H1 (cell line): ENCODE data around the gene AWAT1. TPM values are rescaled to one million over a fixed set of nuclear protein-coding genes. Genes with fewer than 3 reads are reported as not detected.

ENCODE experiments used
- CTCF ChIA-PET: fragments of 300-600 bp; sonication (Branson Sonifier 250); formaldehyde crosslinking; loops from one replicate; lab custom pipeline; 2021; ENCODE audit not compliant: partially characterized antibody; lab: Charles Lee
- POLR2A ChIA-PET: fragments of 300-600 bp; sonication (Branson Sonifier 250); formaldehyde crosslinking; loops from one replicate; lab custom pipeline; 2021; ENCODE audit warnings: inconsistent platforms; ENCODE audit not compliant: partially characterized antibody; lab: Charles Lee
- DNase-seq, 2 experiments: peaks; one replicate each; pipeline versions ENCODE4 v3.0.0 to v3.0.0-alpha.2; 2010 to 2022; ENCODE audit warnings: low spot score in 2 of 2, low read depth in 1 of 2, mixed read lengths in 1 of 2
- FAIRE-seq: peaks from 2 replicates; lab custom pipeline; 2011; peaks lifted over from hg19 to GRCh38; lab: Jason Lieb, UNC
- H2AFZ ChIP-seq: 2 replicates; pipeline ENCODE4 v1.8.1; 2012; ENCODE audit warnings: low read length, inconsistent platforms
- H2AK5ac ChIP-seq: 2 replicates; pipeline ENCODE4 v1.6.1; 2013; ENCODE audit warnings: low read depth, low read length
- H2BK120ac ChIP-seq: replicated peaks from 2 replicates; pipeline ENCODE3; 2013; ENCODE audit warnings: low read depth, low read length, inconsistent platforms
- H2BK12ac ChIP-seq: 2 replicates; pipeline ENCODE4 v1.6.1; 2013; ENCODE audit warnings: low read depth, low read length
- H2BK15ac ChIP-seq: 2 replicates; pipeline ENCODE4 v1.6.1; 2013; ENCODE audit warnings: low read length
- H2BK20ac ChIP-seq: 2 replicates; pipeline ENCODE4 v1.6.1; 2013; ENCODE audit warnings: low read length
- H2BK5ac ChIP-seq: 2 replicates; pipeline ENCODE4 v1.6.1; 2013; ENCODE audit warnings: low read depth, low read length
- H3K14ac ChIP-seq: 2 replicates; pipeline ENCODE4 v1.6.1; 2013; ENCODE audit warnings: inconsistent platforms; ENCODE audit not compliant: insufficient read length
- H3K18ac ChIP-seq: 2 replicates; pipeline ENCODE4 v1.6.1; 2013; ENCODE audit warnings: low read length; ENCODE audit errors: extremely low read depth
- H3K23ac ChIP-seq: 2 replicates; pipeline ENCODE4 v1.6.1; 2013; ENCODE audit warnings: inconsistent platforms; ENCODE audit not compliant: insufficient read length
- H3K23me2 ChIP-seq: 2 replicates; pipeline ENCODE4 v1.6.1; 2013; ENCODE audit warnings: low read depth, low read length
- H3K27ac ChIP-seq: 2 replicates; pipeline ENCODE4 v1.6.1; 2011; ENCODE audit warnings: low read depth, low read length, inconsistent platforms
- H3K27me3 ChIP-seq, 4 experiments: replicated peaks in 1 of 4; 1 replicate in 1 of 4; 2 replicates in 3 of 4; pipeline versions ENCODE4 v1.6.1 to v1.8.1; 2011 to 2013; ENCODE audit warnings: low read length in 3 of 4, mild to moderate bottlenecking in 3 of 4, inconsistent platforms in 2 of 4, mixed read lengths in 2 of 4, moderate library complexity in 1 of 4; ENCODE audit not compliant: control insufficient read depth in 3 of 4, insufficient read depth in 3 of 4; ENCODE audit errors: extremely low read depth in 1 of 4
- H3K36me3 ChIP-seq, 4 experiments: 2 replicates each; pipeline versions ENCODE4 v1.6.1 to v1.8.1; 2011 to 2013; ENCODE audit warnings: mild to moderate bottlenecking in 4 of 4, low read length in 3 of 4, moderate library complexity in 2 of 4, control low read depth in 1 of 4, inconsistent platforms in 1 of 4; ENCODE audit not compliant: insufficient read depth in 4 of 4, control insufficient read depth in 2 of 4
- H3K4ac ChIP-seq: replicated peaks from 2 replicates; pipeline ENCODE3; 2013; ENCODE audit warnings: low read length, low read depth, mixed read lengths, inconsistent platforms; ENCODE audit not compliant: insufficient read length
- H3K4me1 ChIP-seq, 4 experiments: replicated peaks in 1 of 4; 1 replicate in 1 of 4; 2 replicates in 3 of 4; pipeline versions ENCODE4 v1.6.1 to v1.8.1; 2011 to 2013; ENCODE audit warnings: low read length in 3 of 4, inconsistent platforms in 2 of 4, mixed read lengths in 1 of 4; ENCODE audit not compliant: insufficient read depth in 4 of 4, control insufficient read depth in 3 of 4
- H3K4me2 ChIP-seq, 2 experiments: 2 replicates each; pipeline versions ENCODE4 v1.6.1 to v1.8.1; 2011 to 2013; ENCODE audit warnings: low read depth in 2 of 2, low read length in 2 of 2, control low read depth in 1 of 2, inconsistent platforms in 1 of 2, mild to moderate bottlenecking in 1 of 2; ENCODE audit not compliant: insufficient read depth in 1 of 2
- H3K4me3 ChIP-seq, 4 experiments: fragments of 200-600, 300-600 bp in 1 of 4; sonication (generic), shearing (Covaris generic), sonication (Bioruptor Twin) in 1 of 4; 2 replicates each; pipeline versions ENCODE4 v1.5.1 to v1.8.1; 2011 to 2016; ENCODE audit warnings: low read length in 4 of 4, low read depth in 3 of 4, control low read depth in 2 of 4, inconsistent platforms in 2 of 4, mild to moderate bottlenecking in 2 of 4, mixed read lengths in 1 of 4, moderate library complexity in 1 of 4; ENCODE audit not compliant: insufficient read depth in 2 of 4; ENCODE audit errors: extremely low read depth in 1 of 4
- H3K56ac ChIP-seq: replicated peaks from 2 replicates; pipeline ENCODE3; 2013; ENCODE audit warnings: low read depth, mild to moderate bottlenecking, mixed read lengths, low read length, inconsistent platforms; ENCODE audit not compliant: insufficient read length
- H3K79me1 ChIP-seq: 2 replicates; pipeline ENCODE4 v1.6.1; 2013; ENCODE audit warnings: low read depth, low read length, control low read depth
- H3K79me2 ChIP-seq, 2 experiments: 2 replicates each; pipeline versions ENCODE4 v1.6.1 to v1.8.1; 2012 to 2013; ENCODE audit warnings: low read length in 2 of 2, mild to moderate bottlenecking in 2 of 2, inconsistent platforms in 1 of 2; ENCODE audit not compliant: insufficient read depth in 2 of 2, control insufficient read depth in 1 of 2
- H3K9ac ChIP-seq, 4 experiments: replicated peaks in 1 of 4; 1 replicate in 1 of 4; 2 replicates in 3 of 4; pipeline versions ENCODE4 v1.6.1 to v1.8.1; 2011 to 2013; ENCODE audit warnings: low read depth in 3 of 4, low read length in 3 of 4, control low read depth in 2 of 4, mild to moderate bottlenecking in 2 of 4, moderate library complexity in 2 of 4, inconsistent platforms in 1 of 4; ENCODE audit errors: extremely low read depth in 1 of 4
- H3K9me3 ChIP-seq, 2 experiments: 2 replicates each; pipeline versions ENCODE4 v1.6.1 to v1.8.1; 2012 to 2013; ENCODE audit warnings: mild to moderate bottlenecking in 2 of 2, moderate library complexity in 2 of 2, control low read depth in 1 of 2, inconsistent platforms in 1 of 2, low read depth in 1 of 2, low read length in 1 of 2, mixed read lengths in 1 of 2; ENCODE audit not compliant: insufficient read depth in 2 of 2
- H4K20me1 ChIP-seq, 2 experiments: replicated peaks in 1 of 2; 2 replicates each; pipeline versions ENCODE3 to v1.8.1; 2011 to 2013; ENCODE audit warnings: inconsistent platforms in 2 of 2, low read length in 2 of 2, mild to moderate bottlenecking in 1 of 2; ENCODE audit not compliant: insufficient read depth in 2 of 2, control insufficient read depth in 1 of 2
- H4K5ac ChIP-seq: 2 replicates; pipeline ENCODE4 v1.6.1; 2013; ENCODE audit warnings: low read length, low read depth, mixed read lengths, inconsistent platforms; ENCODE audit not compliant: insufficient read length
- H4K8ac ChIP-seq: 2 replicates; pipeline ENCODE4 v1.8.0; 2013; ENCODE audit warnings: mild to moderate bottlenecking, moderate library complexity, low read length, inconsistent platforms; ENCODE audit not compliant: insufficient read depth; ENCODE audit errors: extremely low read depth
- H4K91ac ChIP-seq: replicated peaks from 2 replicates; pipeline ENCODE3; 2013; ENCODE audit warnings: low read length, mixed read lengths, inconsistent platforms; ENCODE audit not compliant: insufficient read length
- CHD1 ChIP-seq: IDR thresholded peaks from 2 replicates; pipeline ENCODE4 v1.6.1; 2012; ENCODE audit warnings: low read depth, low read length, improper control_type of control experiment
- CHD2 ChIP-seq: IDR thresholded peaks from 2 replicates; pipeline ENCODE4 v1.6.1; 2012; ENCODE audit warnings: low read length, improper control_type of control experiment
- GTF2F1 ChIP-seq: IDR thresholded peaks from 2 replicates; pipeline ENCODE4 v1.6.1; 2012; ENCODE audit warnings: low read depth, low read length, improper control_type of control experiment, borderline replicate concordance
- MAFK ChIP-seq: IDR thresholded peaks from 2 replicates; pipeline ENCODE4 v1.6.1; 2012; ENCODE audit warnings: low read depth, mild to moderate bottlenecking, improper control_type of control experiment, low read length
- SIN3A ChIP-seq, 2 experiments: IDR thresholded peaks in 1 of 2; conservative IDR thresholded peaks in 1 of 2; 2 replicates each; pipeline ENCODE4 v1.6.1; 2011 to 2012; ENCODE audit warnings: low read length in 2 of 2, improper control_type of control experiment in 1 of 2, low read depth in 1 of 2, mild to moderate bottlenecking in 1 of 2
- SP2 ChIP-seq: IDR thresholded peaks from 2 replicates; pipeline ENCODE4 v1.6.1; 2012; ENCODE audit warnings: mild to moderate bottlenecking, low read length, inconsistent platforms
- TAF7 ChIP-seq: optimal IDR thresholded peaks from 2 replicates; pipeline ENCODE3; 2011; ENCODE audit warnings: low read depth, mild to moderate bottlenecking, inconsistent platforms, low read length, moderate library complexity, borderline replicate concordance
- TBP ChIP-seq: IDR thresholded peaks from 2 replicates; pipeline ENCODE4 v1.6.1; 2011; ENCODE audit warnings: low read depth, low read length, improper control_type of control experiment
- TCF12 ChIP-seq: IDR thresholded peaks from 2 replicates; pipeline ENCODE4 v1.6.1; 2011; ENCODE audit warnings: low read depth, mild to moderate bottlenecking, low read length
- WGBS, 2 experiments: shearing (Covaris generic) in 1 of 2; methylation state at CpG; one replicate each; pipeline versions ENCODE4 v1.1.6 to v1.1.7; 2013 to 2015; ENCODE audit warnings: low lambda C conversion rate in 2 of 2, mixed read lengths in 2 of 2, inconsistent platforms in 1 of 2, low coverage in 1 of 2, missing lambda C conversion rate in 1 of 2; ENCODE audit not compliant: insufficient replicate concordance in 2 of 2, insufficient coverage in 1 of 2, insufficient read length in 1 of 2; ENCODE audit errors: extremely low coverage in 1 of 2, missing lambda C conversion rate in 1 of 2; 5-methylcytosine and 5-hydroxymethylcytosine counted together
- polyA plus RNA-seq, 7 experiments: library from polyadenylated mRNA; depleted of rRNA in 3 of 7; stranded (reverse) in 5 of 7; unstranded in 2 of 7; fragments of >200 nt in 5 of 7; fragments of 200-250 nt in 2 of 7; gene quantifications; 1 replicate in 5 of 7; 2 replicates in 1 of 7; 4 replicates in 1 of 7; pipeline versions ENCODE4 v1.2.1 to v1.2.3, GENCODE V29; 2011 to 2013; ENCODE audit warnings: missing spikeins in 2 of 7, mixed read lengths in 2 of 7
- total RNA-seq: library from RNA; stranded (reverse); fragmentation: NEBNext Ultra II Directional; extraction: Animal tissue kit (Norgen Biotek cat#: 25700); gene quantifications from 2 replicates; pipeline ENCODE4 v1.2.1, GENCODE V29; 2021
- TF ChIP-seq, protein P1 (sequence below): IDR thresholded peaks from 2 replicates; pipeline ENCODE4 v1.6.1; 2012; ENCODE audit warnings: inconsistent platforms

Gene AWAT1
- total and polyA plus RNA-seq, 2 of the 8 experiments (the other 6 are each of a cell fraction or from before 2014, with no cell fraction given) = not detected

DNA sequence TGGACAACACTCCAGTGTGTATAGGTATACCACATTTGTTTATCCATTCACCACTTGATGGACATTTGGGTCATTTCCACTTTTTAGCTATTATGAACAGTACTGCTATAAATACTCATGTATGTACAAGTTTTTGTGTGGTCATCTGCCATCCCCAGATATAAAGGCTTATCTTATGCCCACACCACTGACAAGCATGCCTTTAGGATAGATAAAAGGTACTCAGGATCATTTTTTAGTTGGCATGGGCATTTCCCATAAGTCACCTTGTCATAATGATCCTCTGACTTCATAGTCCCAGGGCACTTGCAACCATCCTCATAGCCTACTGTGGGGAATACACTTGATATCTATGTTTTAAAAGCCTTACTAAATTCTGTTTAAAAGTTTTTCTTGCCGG lies 6.3 kb downstream of the AWAT1 start:
- FAIRE-seq (no peak), DNase-seq (no peak)
- H3K9me3 ChIP-seq = no peaks in the 10 kb centered on the region
- H2BK20ac ChIP-seq = no peak overlapping the region
- H4K5ac ChIP-seq = no peak overlapping the region
- no peaks in the 10 kb centered on the region for H3K36me3 ChIP-seq
- no peak overlapping the region for H4K91ac ChIP-seq
- no peak overlapping the region for H2BK12ac ChIP-seq
- no peaks in the 10 kb centered on the region for H3K79me2 ChIP-seq
- ChIA-PET CTCF (no interaction called here), POLR2A (no interaction called here)
- no peak overlapping the region for H4K8ac ChIP-seq
- no peak overlapping the region for H2BK120ac ChIP-seq
- no peak overlapping the region for H3K27ac ChIP-seq
- H3K14ac ChIP-seq = no peak overlapping the region
- H3K4ac ChIP-seq = no peak overlapping the region
- WGBS, 2 experiments = 100% methylated on average over 1 of the region's 1 CpG; no CpG with 5 or more reads in 1 of the 2 experiments
- H3K18ac ChIP-seq = no peak overlapping the region
- no peak overlapping the region for H3K23ac ChIP-seq
- no peaks in the 10 kb centered on the region for H4K20me1 ChIP-seq
- TF ChIP-seq TAF7 (no peak), TCF12 (no peak), SP2 (no peak), SIN3A (conservative IDR thresholded peaks at IDR 0.05 in 1 of 2, IDR thresholded peaks at IDR 0.05 in 1 of 2; ENCODE audit: low read depth in 1 of 2, low read length in 2 of 2) (no peak), GTF2F1 (no peak), CHD2 (no peak), TBP (no peak), MAFK (no peak), CHD1 (no peak)
- TF ChIP-seq, protein P1, sequence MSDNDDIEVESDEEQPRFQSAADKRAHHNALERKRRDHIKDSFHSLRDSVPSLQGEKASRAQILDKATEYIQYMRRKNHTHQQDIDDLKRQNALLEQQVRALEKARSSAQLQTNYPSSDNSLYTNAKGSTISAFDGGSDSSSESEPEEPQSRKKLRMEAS = no peak
- H3K9ac ChIP-seq = no peak overlapping the region
- H2BK5ac ChIP-seq = no peak overlapping the region
- H2BK15ac ChIP-seq = no peak overlapping the region
- no peak overlapping the region for H3K4me3 ChIP-seq
- H2AFZ ChIP-seq = no peak overlapping the region
- H3K27me3 ChIP-seq = no peaks in the 10 kb centered on the region
- H2AK5ac ChIP-seq = no peak overlapping the region
- no peaks in the 10 kb centered on the region for H3K23me2 ChIP-seq
- H3K4me2 ChIP-seq = no peak overlapping the region
- H3K4me1 ChIP-seq = no peaks in the 10 kb centered on the region
- H3K79me1 ChIP-seq = no peaks in the 10 kb centered on the region
- no peak overlapping the region for H3K56ac ChIP-seq
